EL (cell line): ENCODE measurements around the gene STARD3.

ENCODE experiments used
- DNase-seq: peaks from one replicate; pipeline ENCODE4 v3.0.0-alpha.2; 2016

STARD3 gene

GRCh38 chr17:39674179-39674578 is 37.2 kb downstream of the STARD3 start:
- DNase-seq = no peak

GRCh38 chr17:39674702-39675389 is 37.9 kb downstream of the STARD3 start:
- no peak for DNase-seq

GRCh38 chr17:39675390-39676082 is 38.6 kb downstream of the STARD3 start:
- DNase-seq = no peak

GRCh38 chr17:39676198-39676819 is 39.4 kb downstream of the STARD3 start:
- DNase-seq = no peak

- DNase-seq = no peak
Observed at GRCh38 chr17:39677072-39677471, 40.1 kb downstream of the STARD3 start.

GRCh38 chr17:39677542-39678339 is 40.8 kb downstream of the STARD3 start:
- no peak for DNase-seq

- DNase-seq = no peak
Observed at GRCh38 chr17:39678340-39679116, 41.6 kb downstream of the STARD3 start.

GRCh38 chr17:39679521-39680192 is 42.7 kb downstream of the STARD3 start:
- no peak for DNase-seq

- no peak for DNase-seq
Observed at GRCh38 chr17:39683295-39683939, 46.5 kb downstream of the STARD3 start.

- DNase-seq = no peak
Observed at GRCh38 chr17:39684369-39685192, 47.6 kb downstream of the STARD3 start.

GRCh38 chr17:39687101-39687545 is 50.2 kb downstream of the STARD3 start:
- DNase-seq = no peak

GRCh38 chr17:39687546-39688474 is 50.9 kb downstream of the STARD3 start, which contains the start of gene PGAP3:
PGAP3 (minus strand) TSS chr17:39688057; CDS start chr17:39688014, 43 bp downstream.
- peak; percentile 95 for DNase-seq

GRCh38 chr17:39688475-39688835 is 51.5 kb downstream of the STARD3 start:
- peak; percentile 34 for DNase-seq

GRCh38 chr17:39688945-39689344 is 52.0 kb downstream of the STARD3 start:
- DNase-seq = no peak

GRCh38 chr17:39694593-39694992 is 57.6 kb downstream of the STARD3 start:
- DNase-seq = no peak

GRCh38 chr17:39695089-39695474 is 58.1 kb downstream of the STARD3 start:
- no peak for DNase-seq

- DNase-seq = no peak
Observed at GRCh38 chr17:39696731-39697130, 59.8 kb downstream of the STARD3 start.

GRCh38 chr17:39697961-39698360 is 61.0 kb downstream of the STARD3 start:
- DNase-seq = no peak
